ENCODE data around the gene CCR7. TPM values are rescaled to one million over a fixed set of nuclear protein-coding genes. Genes with fewer than 3 reads are reported as not detected.

The CCR7 gene
- polyA plus RNA-seq, 1 of the 3 experiments (the other 2 are of a cell fraction), result not detected

DNA sequence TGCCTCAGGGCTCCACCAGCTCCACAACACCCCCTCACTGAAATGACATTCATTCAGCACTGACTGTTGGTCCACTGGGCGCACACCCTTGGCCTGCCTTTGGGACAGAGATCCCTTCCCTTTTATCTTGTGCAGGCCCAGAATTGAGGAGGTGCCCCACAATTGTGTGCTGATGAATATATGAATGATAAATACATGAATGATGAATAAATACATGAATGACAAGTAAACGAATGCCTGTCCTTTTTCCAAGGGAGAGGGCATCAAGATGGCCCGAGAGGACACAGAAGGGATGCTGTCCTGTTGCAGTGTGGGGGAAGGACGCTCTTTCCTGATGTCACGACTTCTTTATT lies 5.7 kb downstream of the CCR7 start:
- Histone ChIP-seq H3K27me3 (ENCODE audit: insufficient read depth) (peaks cover 11% of the 10 kb centered on the region; the same call in 1 of the 2 replicates), H3K4me1 (ENCODE audit: control insufficient read depth in 1 of 2, insufficient read depth in 2 of 2, low read depth in 1 of 2, low read length in 1 of 2) (peaks cover 0 to 55% of the 10 kb centered on the region in 2 experiments; a peak in 2 of 4 replicates), H3K9me3 (no peaks in the 10 kb centered on the region), H3K9ac (no peak overlapping the region), H3K9me2 (no peaks in the 10 kb centered on the region), H3K36me3 (replicated peaks in 1 of 2; ENCODE audit: control insufficient read depth in 1 of 2, insufficient read depth in 2 of 2, low read length in 1 of 2) (no peaks in the 10 kb centered on the region), H3K4me2 (no peak overlapping the region), H3K79me2 (ENCODE audit: insufficient read depth) (no peaks in the 10 kb centered on the region), H3F3A (replicated peaks; ENCODE audit: insufficient read depth) (no peaks in the 10 kb centered on the region), H4K20me1 (ENCODE audit: insufficient read depth) (no peaks in the 10 kb centered on the region), H3K4me3 (ENCODE audit: low read depth in 2 of 2, low read length in 1 of 2) (no peak overlapping the region), H2AFZ (ENCODE audit: low read depth) (no peak overlapping the region), H3K27ac (ENCODE audit: low read depth in 2 of 2, low read length in 1 of 2) (peak overlapping the region in 1 of 2 experiments; percentile 79; a peak in 1 of 4 replicates)
- CTCF ChIA-PET, result interaction anchor here (0.6 to 16.9 kb wide), 55 partner anchors 10 to 384 kb away, joined by 3 to 381 read pairs (median 6); partner anchors contain the start of genes GJD3 and IGFBP4
- TF ChIP-seq RFX5 (IDR thresholded peaks at IDR 0.05; ENCODE audit: low read length) (no peak), REST (IDR thresholded peaks at IDR 0.05; ENCODE audit: low read depth, low read length) (no peak), EZH2phosphoT487 (IDR thresholded peaks at IDR 0.05; ENCODE audit: borderline replicate concordance, low read depth) (no peak), SMC3 (IDR thresholded peaks at IDR 0.05; ENCODE audit: low read depth, low read length) (no peak), ELF1 (IDR thresholded peaks at IDR 0.05) (no peak), RXRA (IDR thresholded peaks at IDR 0.05; ENCODE audit: borderline replicate concordance, low read depth) (no peak), CTCF (IDR thresholded peaks at IDR 0.05) (no peak)
- DNase-seq, result no peak
- 78% methylated on average over 5 of the region's 5 CpGs for WGBS (ENCODE audit: low lambda C conversion rate)
- POLR2A ChIA-PET, result interaction anchor here (1.2 to 3.0 kb wide), 3 partner anchors 17 to 197 kb away, joined by 3 to 11 read pairs (median 3); no protein-coding TSS in a partner anchor

DNA sequence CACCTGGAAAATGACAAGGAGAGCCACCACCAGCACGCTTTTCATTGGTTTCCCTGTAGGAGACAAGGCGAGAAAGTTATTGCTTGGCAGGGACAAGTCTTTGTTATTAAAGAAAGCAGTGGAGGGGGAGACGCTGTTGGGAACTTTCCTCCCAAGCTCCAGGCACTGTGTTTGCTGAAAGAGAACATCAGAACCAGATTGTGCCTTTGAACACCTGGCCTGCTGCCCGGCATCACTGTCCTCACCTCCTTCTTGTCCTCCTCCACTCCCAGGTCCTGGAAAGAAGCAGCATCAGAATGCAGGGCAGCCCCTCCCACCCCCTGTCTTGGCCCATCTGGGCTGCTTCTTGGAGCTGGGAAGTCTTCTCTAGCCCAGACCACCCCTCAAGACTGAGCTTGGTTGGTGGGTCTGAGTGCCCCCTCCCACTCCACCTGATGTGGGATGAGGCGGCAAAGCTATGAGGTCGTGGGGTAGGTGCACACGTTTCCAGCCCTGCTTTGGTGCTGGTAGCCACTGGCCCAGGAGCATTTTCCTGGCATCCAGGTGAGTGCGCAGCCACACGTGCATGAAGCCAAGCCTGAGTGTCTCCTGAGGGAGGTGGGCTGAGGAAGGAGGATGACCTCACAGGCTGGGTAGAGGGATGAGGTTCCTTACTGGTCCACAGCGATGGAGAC lies 6.2 kb downstream of the CCR7 start:
- no peaks in the 10 kb centered on the region for H3K9me2 ChIP-seq
- CTCF ChIA-PET, result interaction anchor here (0.7 to 16.9 kb wide), 30 partner anchors 9 to 990 kb away, joined by 3 to 381 read pairs (median 10); partner anchors contain the start of genes GJD3 and IGFBP4
- peaks cover 11% of the 10 kb centered on the region; the same call in 1 of the 2 replicates for H3K27me3 ChIP-seq (ENCODE audit: insufficient read depth)
- DNase-seq, result no peak
- no peaks in the 10 kb centered on the region for H3F3A ChIP-seq (replicated peaks; ENCODE audit: insufficient read depth)
- no peak overlapping the region for H3K9ac ChIP-seq
- POLR2A ChIA-PET, result interaction anchor here (0.8 to 3.0 kb wide), 4 partner anchors 10 to 196 kb away, joined by 3 to 11 read pairs (median 4); no protein-coding TSS in a partner anchor
- no peak overlapping the region for H2AFZ ChIP-seq (ENCODE audit: low read depth)
- peaks cover 0 to 61% of the 10 kb centered on the region in 2 experiments; a peak in 2 of 4 replicates for H3K4me1 ChIP-seq (ENCODE audit: control insufficient read depth in 1 of 2, insufficient read depth in 2 of 2, low read depth in 1 of 2, low read length in 1 of 2)
- no peaks in the 10 kb centered on the region for H3K36me3 ChIP-seq (replicated peaks in 1 of 2; ENCODE audit: control insufficient read depth in 1 of 2, insufficient read depth in 2 of 2, low read length in 1 of 2)
- no peaks in the 10 kb centered on the region for H3K9me3 ChIP-seq
- H3K4me3 ChIP-seq (ENCODE audit: low read depth in 2 of 2, low read length in 1 of 2), result no peak overlapping the region
- no peaks in the 10 kb centered on the region for H3K79me2 ChIP-seq (ENCODE audit: insufficient read depth)
- no peak overlapping the region for H3K4me2 ChIP-seq
- WGBS (ENCODE audit: low lambda C conversion rate), result 86% methylated on average over 8 of the region's 10 CpGs
- H4K20me1 ChIP-seq (ENCODE audit: insufficient read depth), result no peaks in the 10 kb centered on the region
- no peak for TF ChIP-seq MXI1 (IDR thresholded peaks at IDR 0.05; ENCODE audit: low read depth, low read length)
- TF ChIP-seq ELF1 (IDR thresholded peaks at IDR 0.05), result no peak
- TF ChIP-seq POLR2AphosphoS5 (IDR thresholded peaks at IDR 0.05; ENCODE audit: low read depth, low read length), result no peak
- TF ChIP-seq RCOR1 (IDR thresholded peaks at IDR 0.05; ENCODE audit: low read length), result no peak
- no peak for TF ChIP-seq EP300 (IDR thresholded peaks at IDR 0.05; ENCODE audit: borderline replicate concordance in 1 of 2, low read depth in 1 of 2, low read length in 1 of 2)
- no peak for TF ChIP-seq NRF1 (IDR thresholded peaks at IDR 0.05; ENCODE audit: low read depth, low read length)
- TF ChIP-seq FOXM1 (IDR thresholded peaks at IDR 0.05; ENCODE audit: low read depth), result no peak
- TF ChIP-seq FOXJ3 (CRISPR knock-in tag; IDR thresholded peaks at IDR 0.05), result no peak
- TF ChIP-seq SIN3A (IDR thresholded peaks at IDR 0.05; ENCODE audit: borderline replicate concordance, low read depth, low read length), result no peak
- no peak for TF ChIP-seq FOSL2 (IDR thresholded peaks at IDR 0.05; ENCODE audit: borderline replicate concordance, low read depth)
- no peak for TF ChIP-seq JUND (IDR thresholded peaks at IDR 0.05)
- TF ChIP-seq SMC3 (IDR thresholded peaks at IDR 0.05; ENCODE audit: low read depth, low read length), result no peak
- no peak for TF ChIP-seq YY1 (IDR thresholded peaks at IDR 0.05; ENCODE audit: low read depth)
- H3K27ac ChIP-seq (ENCODE audit: low read depth in 2 of 2, low read length in 1 of 2), result peak overlapping the region in 1 of 2 experiments; percentile 68; a peak in 1 of 4 replicates

Data from SK-N-SH (cell line).